Adrenal gland (tissue), 12 donors: ENCODE measurements around the gene CAPN13. TPM values are rescaled to one million over a fixed set of nuclear protein-coding genes. Genes with fewer than 3 reads are reported as not detected.

ENCODE experiments used
- DNase-seq, 7 donors: peaks; one replicate each; pipeline ENCODE4 v3.0.0-alpha.2; 2019 to 2020
- H3K27ac ChIP-seq, 5 donors: fragments of 200-600 bp; sonication (generic) in 4 of 5; 1 replicate in 3 of 5; 2 replicates in 2 of 5; pipeline versions ENCODE4 v1.5.1 to v1.8.0; 2016 to 2020; ENCODE audit warnings: mild to moderate bottlenecking in 1 of 5
- H3K27me3 ChIP-seq: fragments of 200-600 bp; 2 replicates; pipeline ENCODE4 v1.8.0; 2021
- H3K36me3 ChIP-seq, 2 donors: fragments of 200-600 bp; replicated peaks in 1 of 2; 1 replicate in 1 of 2; 2 replicates in 1 of 2; pipeline versions ENCODE4 v1.5.1 to v1.8.0; 2018 to 2022
- H3K4me1 ChIP-seq, 2 donors: fragments of 200-600 bp; replicated peaks in 1 of 2; 1 replicate in 1 of 2; 2 replicates in 1 of 2; pipeline versions ENCODE4 v1.5.1 to v1.8.0; 2018 to 2021
- H3K4me3 ChIP-seq, 4 donors: fragments of 200-600 bp; sonication (generic) in 3 of 4; one replicate each; pipeline ENCODE4 v1.5.1; 2016 to 2018
- H3K9me3 ChIP-seq, 3 donors: fragments of 200-600 bp; sonication (generic) in 1 of 3; replicated peaks in 1 of 3; 1 replicate in 2 of 3; 2 replicates in 1 of 3; pipeline versions ENCODE4 v1.5.1 to v1.8.0; 2016 to 2021
- POLR2A ChIP-seq, 2 donors: fragments of 450-650 bp; IDR thresholded peaks; one replicate each; pipeline ENCODE4 v1.6.1; 2017; ENCODE audit warnings: antibody characterized with exemption in 2 of 2, mild to moderate bottlenecking in 2 of 2, moderate library complexity in 1 of 2
- WGBS, 4 donors: extraction: QIAGEN DNeasy Blood & Tissue Kit in 2 of 4; methylation state at CpG; one replicate each; pipeline versions ENCODE4 v1.1.5 to v1.1.7; 2013 to 2017; 5-methylcytosine and 5-hydroxymethylcytosine counted together
- intact Hi-C, 2 donors: fragments of 100-400 bp; cut with DNase I; formaldehyde crosslinking; loops; one replicate each; pipeline versions ENCODE4 v1.14.1 to v1.15.0; 2022 to 2023
- polyA plus RNA-seq, 3 donors: library from polyadenylated mRNA; stranded (reverse); fragments of 200-250 nt in 2 of 3; fragments of 350-450 nt in 1 of 3; fragmentation: Illumina TruSeq in 1 of 3; extraction: RNeasy Lipid Tissue Mini Kit (QIAGEN cat#74804) in 1 of 3; gene quantifications; one replicate each; pipeline ENCODE4 v1.2.3, GENCODE V29; 2013 to 2014
- total RNA-seq, 9 donors: library from RNA; depleted of rRNA in 4 of 9; stranded (reverse); fragments of >200 nt in 4 of 9; fragments of 120-200 nt in 1 of 9; fragmentation: NEBNext Ultra II Directional in 1 of 9; extraction: Animal tissue kit (Norgen Biotek cat#: 25700) in 1 of 9; gene quantifications; one replicate each; pipeline versions ENCODE4 v1.1.0 to v1.2.4, GENCODE V29; 2013 to 2023
- TF ChIP-seq, protein P1 (sequence below), 6 experiments: fragments of 450-650 bp in 4 of 6; fragments of 200-600 bp in 2 of 6; sonication (generic) in 1 of 6; IDR thresholded peaks; 1 replicate in 5 of 6; 2 replicates in 1 of 6; pipeline versions ENCODE4 v1.5.1 to v1.8.0; 2016 to 2021; ENCODE audit warnings: antibody characterized with exemption in 6 of 6, mild to moderate bottlenecking in 2 of 6, moderate library complexity in 1 of 6
- donor health status: healthy with polysubstance abuse.
- donor health status: Bipolar disorder and iron deficiency.
- donor health status: DM: yes; HTN: yes; CAD: no.
- donor health status: DM: no; HTN: no; CAD: no.
- donor health status: DM: no; HTN: no; CAD: no.
- donor health status: DM: yes; HTN: yes; CAD: no.

Gene CAPN13
- total and polyA plus RNA-seq, 12 donors: 0.10 to 0.37 (median 0.23) TPM; not detected in 8

DNA sequence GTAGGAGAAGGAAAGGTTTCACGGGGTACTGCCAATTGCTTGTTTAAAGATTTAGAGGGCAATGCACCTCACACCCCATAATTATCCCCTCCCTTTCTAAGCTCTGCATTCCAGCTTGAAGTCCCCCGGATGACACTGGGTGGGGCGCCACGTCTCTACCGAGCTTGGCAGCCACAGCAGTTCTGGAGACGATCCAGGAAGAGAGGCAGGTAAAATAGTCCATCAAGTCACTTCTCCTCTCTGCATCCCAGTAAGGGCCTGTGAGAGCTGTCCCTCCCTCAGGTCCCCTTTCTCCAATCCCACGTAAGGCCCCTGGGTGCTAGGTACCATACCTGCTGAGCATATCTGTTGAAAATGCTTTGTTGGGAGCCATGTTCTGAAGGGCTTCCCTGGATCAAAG, 65.7 kb downstream of the CAPN13 start:
- DNase-seq: no peak
- no peak for TF ChIP-seq POLR2A (IDR thresholded peaks at IDR 0.05)
- TF ChIP-seq, protein P1, sequence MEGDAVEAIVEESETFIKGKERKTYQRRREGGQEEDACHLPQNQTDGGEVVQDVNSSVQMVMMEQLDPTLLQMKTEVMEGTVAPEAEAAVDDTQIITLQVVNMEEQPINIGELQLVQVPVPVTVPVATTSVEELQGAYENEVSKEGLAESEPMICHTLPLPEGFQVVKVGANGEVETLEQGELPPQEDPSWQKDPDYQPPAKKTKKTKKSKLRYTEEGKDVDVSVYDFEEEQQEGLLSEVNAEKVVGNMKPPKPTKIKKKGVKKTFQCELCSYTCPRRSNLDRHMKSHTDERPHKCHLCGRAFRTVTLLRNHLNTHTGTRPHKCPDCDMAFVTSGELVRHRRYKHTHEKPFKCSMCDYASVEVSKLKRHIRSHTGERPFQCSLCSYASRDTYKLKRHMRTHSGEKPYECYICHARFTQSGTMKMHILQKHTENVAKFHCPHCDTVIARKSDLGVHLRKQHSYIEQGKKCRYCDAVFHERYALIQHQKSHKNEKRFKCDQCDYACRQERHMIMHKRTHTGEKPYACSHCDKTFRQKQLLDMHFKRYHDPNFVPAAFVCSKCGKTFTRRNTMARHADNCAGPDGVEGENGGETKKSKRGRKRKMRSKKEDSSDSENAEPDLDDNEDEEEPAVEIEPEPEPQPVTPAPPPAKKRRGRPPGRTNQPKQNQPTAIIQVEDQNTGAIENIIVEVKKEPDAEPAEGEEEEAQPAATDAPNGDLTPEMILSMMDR (IDR thresholded peaks at IDR 0.05): no peak
- intact Hi-C loops: no loop called here
- Histone ChIP-seq H3K36me3 (no peaks in the 10 kb centered on the region), H3K27me3 (peaks cover 4% of the 10 kb centered on the region), H3K4me1 (no peaks in the 10 kb centered on the region), H3K4me3 (no peak overlapping the region), H3K27ac (no peak overlapping the region), H3K9me3 (no peaks in the 10 kb centered on the region)
- WGBS, 4 donors: 71 to 84% (median 74%) methylated on average over 7 of the region's 7 CpGs

DNA sequence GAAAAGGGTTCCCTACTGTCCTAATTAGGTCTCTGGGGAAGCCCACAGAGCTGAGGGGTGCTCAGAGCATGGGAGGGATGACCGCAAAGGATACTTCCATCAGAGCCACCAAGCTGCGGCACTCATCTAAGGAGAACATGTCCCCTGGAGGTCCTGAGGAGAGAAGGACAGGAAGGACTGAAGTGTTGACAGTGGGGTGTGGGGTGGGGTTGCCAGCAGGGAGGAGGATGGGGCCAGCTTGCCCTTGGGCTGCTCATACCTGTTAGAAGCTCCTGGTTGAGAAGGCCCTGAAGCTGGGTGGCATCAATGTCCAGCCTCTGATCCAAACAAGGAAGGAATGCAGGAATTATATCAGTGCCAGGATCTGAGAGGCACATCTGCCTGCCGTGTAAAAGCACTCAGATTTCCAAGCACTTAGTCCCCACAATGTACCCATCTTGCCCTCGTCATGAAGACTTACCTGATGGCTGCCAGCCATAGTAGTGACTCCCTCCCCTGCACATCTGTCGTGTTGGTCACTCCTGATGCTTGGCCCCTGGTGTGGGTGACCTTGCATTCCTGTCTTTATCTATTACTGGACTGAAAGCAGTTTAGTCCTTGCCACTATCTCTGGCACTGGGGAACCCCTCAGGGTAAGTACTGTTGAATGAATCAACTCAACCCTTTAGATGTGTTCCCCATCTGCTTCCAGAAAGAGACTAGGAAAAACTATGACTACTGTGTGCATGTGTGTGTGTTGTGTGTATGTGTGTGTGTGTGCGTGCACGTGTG, 68.9 kb downstream of the CAPN13 start:
- Histone ChIP-seq H3K27ac (no peak overlapping the region), H3K9me3 (no peaks in the 10 kb centered on the region), H3K27me3 (no peaks in the 10 kb centered on the region), H3K4me3 (no peak overlapping the region), H3K4me1 (no peaks in the 10 kb centered on the region), H3K36me3 (no peaks in the 10 kb centered on the region)
- 67 to 79% (median 70%) methylated on average over 5 to 7 of the region's 7 CpGs for WGBS, 4 donors
- intact Hi-C loops: loop anchor here in 1 of 2 donors (10.0 kb wide), 1 partner anchor 786 kb away; no protein-coding TSS in a partner anchor
- DNase-seq: no peak
- TF ChIP-seq POLR2A (IDR thresholded peaks at IDR 0.05): no peak
- TF ChIP-seq, protein P1 (IDR thresholded peaks at IDR 0.05): no peak

DNA sequence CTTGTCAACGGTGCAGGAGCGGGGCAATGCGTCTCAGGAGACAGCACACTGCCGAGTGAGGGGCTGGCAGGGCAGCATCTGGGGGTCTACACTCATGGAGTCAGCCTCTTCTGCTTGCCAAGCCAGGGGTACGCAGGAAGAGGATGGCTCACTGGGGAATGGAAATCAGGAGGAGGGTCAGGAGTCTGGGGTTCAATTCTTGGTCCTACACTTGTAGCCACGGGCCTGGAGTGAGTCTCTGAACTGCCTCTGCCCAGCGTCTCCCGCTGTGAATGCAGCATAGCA, 70.0 kb downstream of the CAPN13 start:
- WGBS, 4 donors: 78 to 86% (median 82%) methylated on average over 7 to 8 of the region's 8 CpGs
- H3K36me3 ChIP-seq: no peaks in the 10 kb centered on the region
- intact Hi-C loops: loop anchor here in 1 of 2 donors (10.0 kb wide), 1 partner anchor 788 kb away; no protein-coding TSS in a partner anchor
- H3K4me1 ChIP-seq: no peaks in the 10 kb centered on the region
- DNase-seq: no peak
- no peaks in the 10 kb centered on the region for H3K27me3 ChIP-seq
- H3K27ac ChIP-seq: no peak overlapping the region
- no peak for TF ChIP-seq POLR2A (IDR thresholded peaks at IDR 0.05)
- TF ChIP-seq, protein P1 (IDR thresholded peaks at IDR 0.05): no peak
- no peaks in the 10 kb centered on the region for H3K9me3 ChIP-seq
- H3K4me3 ChIP-seq: no peak overlapping the region

DNA sequence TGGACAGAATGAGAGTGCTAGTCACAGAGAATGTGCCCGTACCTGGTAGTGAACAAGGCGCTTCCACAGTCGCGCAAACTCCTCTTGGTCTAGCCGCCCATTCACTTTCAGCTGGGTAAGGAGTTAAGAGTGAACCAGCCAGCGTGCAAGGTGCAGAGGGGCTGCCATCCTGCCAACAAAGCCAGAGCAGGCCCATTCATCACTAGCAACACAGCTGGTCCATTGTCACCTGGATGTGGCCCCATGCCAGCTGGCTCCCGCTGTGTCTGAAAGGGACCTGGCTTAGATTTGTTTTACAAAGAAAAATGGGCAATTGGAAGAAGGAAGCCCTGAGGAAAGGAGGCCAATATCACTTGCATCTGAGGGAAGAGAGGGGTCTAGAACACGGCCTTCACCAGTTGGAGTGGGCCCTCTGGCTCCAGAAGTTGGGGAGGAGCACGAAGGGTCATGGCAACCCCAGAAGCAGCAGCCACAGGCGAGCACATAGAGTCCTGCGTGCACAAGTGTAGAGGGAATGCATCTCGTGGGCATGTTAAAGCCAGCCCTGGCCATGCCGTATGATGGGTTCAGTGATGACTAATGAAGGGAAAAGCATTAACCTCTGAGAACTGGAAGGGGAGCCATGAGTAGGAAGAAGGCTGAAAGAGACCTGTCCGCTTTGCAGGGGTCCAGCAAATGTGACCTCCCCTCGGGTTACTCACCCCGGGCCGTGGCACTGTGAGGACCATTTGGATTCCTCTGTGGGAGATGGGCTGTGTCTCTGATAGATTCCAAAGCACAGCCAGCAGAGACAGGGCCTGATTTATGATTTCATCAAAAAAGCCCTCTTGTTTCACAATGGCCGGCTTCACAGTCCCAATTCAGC, 70.6 kb downstream of the CAPN13 start:
- Histone ChIP-seq H3K27me3 (no peaks in the 10 kb centered on the region), H3K4me1 (no peaks in the 10 kb centered on the region), H3K9me3 (no peaks in the 10 kb centered on the region), H3K27ac (no peak overlapping the region), H3K36me3 (no peaks in the 10 kb centered on the region), H3K4me3 (no peak overlapping the region)
- no peak for DNase-seq
- intact Hi-C loops: loop anchor here in 1 of 2 donors (10.0 kb wide), 1 partner anchor 788 kb away; no protein-coding TSS in a partner anchor
- 79 to 88% (median 82%) methylated on average over 16 to 18 of the region's 18 CpGs for WGBS, 4 donors
- TF ChIP-seq, protein P1 (IDR thresholded peaks at IDR 0.05): no peak
- no peak for TF ChIP-seq POLR2A (IDR thresholded peaks at IDR 0.05)
